ENCODE results near the gene TAB2. TPM values are rescaled to one million over a fixed set of nuclear protein-coding genes. Genes with fewer than 3 reads are reported as not detected.

Gene TAB2
- total and polyA plus RNA-seq, 5 donors from 2014 or later, result 21.6 to 180 (median 22.3) TPM

- Histone ChIP-seq H3K27ac (ENCODE audit: insufficient read depth, low read length, poor library complexity, severe bottlenecking) (no peak overlapping the region), H3K9me3 (ENCODE audit: control insufficient read depth in 2 of 2, low read length in 2 of 2) (no peaks in the 10 kb centered on the region), H3K27me3 (ENCODE audit: control insufficient read depth, insufficient read depth, low read length) (no peaks in the 10 kb centered on the region), H3K4me1 (ENCODE audit: control insufficient read depth, insufficient read depth, low read length, poor library complexity, severe bottlenecking) (no peaks in the 10 kb centered on the region), H3K36me3 (ENCODE audit: control insufficient read depth, insufficient read depth, low read length) (peaks cover 17% of the 10 kb centered on the region), H3K4me3 (ENCODE audit: low read depth, low read length) (no peak overlapping the region)
- DNase-seq (no peak), ATAC-seq (ENCODE audit: low read depth in 2 of 2) (no peak)
- H3K4me1 Mint-ChIP-seq, result peaks cover 4 to 34% (median 26%) of the 10 kb centered on the region in 4 donors
- H3K36me3 Mint-ChIP-seq, result peaks cover 21% of the 10 kb centered on the region
- no peaks in the 10 kb centered on the region for H3K27me3 Mint-ChIP-seq
- H3K9me3 Mint-ChIP-seq, result peaks cover 0 to 12% (median 0%) of the 10 kb centered on the region in 7 donors
- H3K27ac Mint-ChIP-seq, result peak overlapping the region in 1 of 3 donors; percentile 86
- H3K4me3 Mint-ChIP-seq, result no peak overlapping the region
Observed at GRCh38 chr6:149414821-149415220, 97.3 kb downstream of the TAB2 start.

- no peak overlapping the region for H3K4me3 Mint-ChIP-seq
- H3K9me3 Mint-ChIP-seq, result peaks cover 0 to 8% (median 0%) of the 10 kb centered on the region in 7 donors
- H3K27me3 ChIP-seq (ENCODE audit: control insufficient read depth, insufficient read depth, low read length), result no peaks in the 10 kb centered on the region
- H3K36me3 ChIP-seq (ENCODE audit: control insufficient read depth, insufficient read depth, low read length), result no peaks in the 10 kb centered on the region
- peaks cover 5% of the 10 kb centered on the region for H3K36me3 Mint-ChIP-seq
- H3K27ac ChIP-seq (ENCODE audit: insufficient read depth, low read length, poor library complexity, severe bottlenecking), result no peak overlapping the region
- H3K4me1 ChIP-seq (ENCODE audit: control insufficient read depth, insufficient read depth, low read length, poor library complexity, severe bottlenecking), result no peaks in the 10 kb centered on the region
- no peaks in the 10 kb centered on the region for H3K27me3 Mint-ChIP-seq
- no peak overlapping the region for H3K4me3 ChIP-seq (ENCODE audit: low read depth, low read length)
- peak overlapping the region in 1 of 3 donors; percentile 24 for H3K27ac Mint-ChIP-seq
- no peak for DNase-seq
- no peak for ATAC-seq (ENCODE audit: low read depth in 2 of 2)
- peaks cover 8 to 34% (median 14%) of the 10 kb centered on the region in 4 donors for H3K4me1 Mint-ChIP-seq
- no peaks in the 10 kb centered on the region for H3K9me3 ChIP-seq (ENCODE audit: control insufficient read depth in 2 of 2, low read length in 2 of 2)
Observed at GRCh38 chr6:149419696-149420404, 102.3 kb downstream of the TAB2 start.

- DNase-seq (no peak), ATAC-seq (ENCODE audit: low read depth in 2 of 2) (no peak)
- H3K4me1 ChIP-seq (ENCODE audit: control insufficient read depth, insufficient read depth, low read length, poor library complexity, severe bottlenecking), result no peaks in the 10 kb centered on the region
- H3K27ac ChIP-seq (ENCODE audit: insufficient read depth, low read length, poor library complexity, severe bottlenecking), result no peak overlapping the region
- no peaks in the 10 kb centered on the region for H3K27me3 Mint-ChIP-seq
- peak overlapping the region in 1 of 3 donors; percentile 65 for H3K27ac Mint-ChIP-seq
- no peaks in the 10 kb centered on the region for H3K36me3 Mint-ChIP-seq
- H3K4me1 Mint-ChIP-seq, result peaks cover 8 to 30% (median 12%) of the 10 kb centered on the region in 4 donors
- H3K27me3 ChIP-seq (ENCODE audit: control insufficient read depth, insufficient read depth, low read length), result no peaks in the 10 kb centered on the region
- H3K9me3 ChIP-seq (ENCODE audit: control insufficient read depth in 2 of 2, low read length in 2 of 2), result no peaks in the 10 kb centered on the region
- H3K4me3 ChIP-seq (ENCODE audit: low read depth, low read length), result no peak overlapping the region
- H3K9me3 Mint-ChIP-seq, result peaks cover 0 to 4% (median 0%) of the 10 kb centered on the region in 7 donors
- H3K36me3 ChIP-seq (ENCODE audit: control insufficient read depth, insufficient read depth, low read length), result no peaks in the 10 kb centered on the region
- no peak overlapping the region for H3K4me3 Mint-ChIP-seq
Observed at GRCh38 chr6:149421132-149421531, 103.6 kb downstream of the TAB2 start.

GRCh38 chr6:149422581-149422980 lies 105.1 kb downstream of the TAB2 start:
- Histone ChIP-seq H3K9me3 (ENCODE audit: control insufficient read depth in 2 of 2, low read length in 2 of 2) (no peaks in the 10 kb centered on the region), H3K4me3 (ENCODE audit: low read depth, low read length) (no peak overlapping the region), H3K27me3 (ENCODE audit: control insufficient read depth, insufficient read depth, low read length) (no peaks in the 10 kb centered on the region), H3K4me1 (ENCODE audit: control insufficient read depth, insufficient read depth, low read length, poor library complexity, severe bottlenecking) (no peaks in the 10 kb centered on the region), H3K36me3 (ENCODE audit: control insufficient read depth, insufficient read depth, low read length) (no peaks in the 10 kb centered on the region), H3K27ac (ENCODE audit: insufficient read depth, low read length, poor library complexity, severe bottlenecking) (no peak overlapping the region)
- Mint-ChIP-seq H3K27me3 (no peaks in the 10 kb centered on the region), H3K27ac (peak overlapping the region in 1 of 3 donors; percentile 56), H3K36me3 (no peaks in the 10 kb centered on the region), H3K9me3 (no peaks in the 10 kb centered on the region), H3K4me3 (no peak overlapping the region), H3K4me1 (peaks cover 8 to 30% (median 11%) of the 10 kb centered on the region in 4 donors)
- ATAC-seq (ENCODE audit: low read depth in 2 of 2), result no peak
- no peak for DNase-seq

GRCh38 chr6:149423964-149424440 lies 106.5 kb downstream of the TAB2 start:
- Mint-ChIP-seq H3K9me3 (no peaks in the 10 kb centered on the region), H3K27ac (peak overlapping the region in 1 of 3 donors; percentile 60), H3K4me1 (peaks cover 4 to 26% (median 7%) of the 10 kb centered on the region in 4 donors), H3K27me3 (no peaks in the 10 kb centered on the region), H3K4me3 (no peak overlapping the region), H3K36me3 (no peaks in the 10 kb centered on the region)
- Histone ChIP-seq H3K9me3 (ENCODE audit: control insufficient read depth in 2 of 2, low read length in 2 of 2) (no peaks in the 10 kb centered on the region), H3K36me3 (ENCODE audit: control insufficient read depth, insufficient read depth, low read length) (no peaks in the 10 kb centered on the region), H3K4me3 (ENCODE audit: low read depth, low read length) (no peak overlapping the region), H3K27ac (ENCODE audit: insufficient read depth, low read length, poor library complexity, severe bottlenecking) (no peak overlapping the region), H3K4me1 (ENCODE audit: control insufficient read depth, insufficient read depth, low read length, poor library complexity, severe bottlenecking) (no peaks in the 10 kb centered on the region), H3K27me3 (ENCODE audit: control insufficient read depth, insufficient read depth, low read length) (no peaks in the 10 kb centered on the region)
- ATAC-seq (ENCODE audit: low read depth in 2 of 2) (no peak), DNase-seq (no peak)

GRCh38 chr6:149425224-149425623 lies 107.7 kb downstream of the TAB2 start:
- ATAC-seq (ENCODE audit: low read depth in 2 of 2) (no peak), DNase-seq (no peak)
- Mint-ChIP-seq H3K9me3 (no peaks in the 10 kb centered on the region), H3K27ac (peak overlapping the region in 1 of 3 donors; percentile 72), H3K4me3 (no peak overlapping the region), H3K36me3 (no peaks in the 10 kb centered on the region), H3K4me1 (peaks cover 4 to 17% (median 7%) of the 10 kb centered on the region in 4 donors), H3K27me3 (no peaks in the 10 kb centered on the region)
- no peak overlapping the region for H3K27ac ChIP-seq (ENCODE audit: insufficient read depth, low read length, poor library complexity, severe bottlenecking)
- H3K36me3 ChIP-seq (ENCODE audit: control insufficient read depth, insufficient read depth, low read length), result no peaks in the 10 kb centered on the region
- H3K4me1 ChIP-seq (ENCODE audit: control insufficient read depth, insufficient read depth, low read length, poor library complexity, severe bottlenecking), result no peaks in the 10 kb centered on the region
- H3K27me3 ChIP-seq (ENCODE audit: control insufficient read depth, insufficient read depth, low read length), result no peaks in the 10 kb centered on the region
- H3K4me3 ChIP-seq (ENCODE audit: low read depth, low read length), result no peak overlapping the region
- no peaks in the 10 kb centered on the region for H3K9me3 ChIP-seq (ENCODE audit: control insufficient read depth in 2 of 2, low read length in 2 of 2)

- Histone ChIP-seq H3K9me3 (ENCODE audit: control insufficient read depth in 2 of 2, low read length in 2 of 2) (no peaks in the 10 kb centered on the region), H3K27me3 (ENCODE audit: control insufficient read depth, insufficient read depth, low read length) (no peaks in the 10 kb centered on the region), H3K4me1 (ENCODE audit: control insufficient read depth, insufficient read depth, low read length, poor library complexity, severe bottlenecking) (no peaks in the 10 kb centered on the region), H3K27ac (ENCODE audit: insufficient read depth, low read length, poor library complexity, severe bottlenecking) (no peak overlapping the region), H3K4me3 (ENCODE audit: low read depth, low read length) (no peak overlapping the region), H3K36me3 (ENCODE audit: control insufficient read depth, insufficient read depth, low read length) (no peaks in the 10 kb centered on the region)
- Mint-ChIP-seq H3K36me3 (no peaks in the 10 kb centered on the region), H3K4me1 (peaks cover 0 to 12% (median 5%) of the 10 kb centered on the region in 4 donors), H3K27me3 (no peaks in the 10 kb centered on the region), H3K4me3 (no peak overlapping the region), H3K27ac (no peak overlapping the region), H3K9me3 (no peaks in the 10 kb centered on the region)
- no peak for ATAC-seq (ENCODE audit: low read depth in 2 of 2)
- no peak for DNase-seq
Observed at GRCh38 chr6:149425754-149426153, 108.2 kb downstream of the TAB2 start.

- no peaks in the 10 kb centered on the region for H3K27me3 ChIP-seq (ENCODE audit: control insufficient read depth, insufficient read depth, low read length)
- ATAC-seq (ENCODE audit: low read depth in 2 of 2) (no peak), DNase-seq (no peak)
- H3K4me3 Mint-ChIP-seq, result no peak overlapping the region
- no peaks in the 10 kb centered on the region for H3K9me3 ChIP-seq (ENCODE audit: control insufficient read depth in 2 of 2, low read length in 2 of 2)
- peaks cover 7% of the 10 kb centered on the region for H3K4me1 ChIP-seq (ENCODE audit: control insufficient read depth, insufficient read depth, low read length, poor library complexity, severe bottlenecking)
- H3K4me1 Mint-ChIP-seq, result peaks cover 0 to 11% (median 6%) of the 10 kb centered on the region in 4 donors
- no peaks in the 10 kb centered on the region for H3K36me3 Mint-ChIP-seq
- H3K27ac Mint-ChIP-seq, result peak overlapping the region in 2 of 3 donors; percentile 15 to 61
- H3K27me3 Mint-ChIP-seq, result no peaks in the 10 kb centered on the region
- no peak overlapping the region for H3K27ac ChIP-seq (ENCODE audit: insufficient read depth, low read length, poor library complexity, severe bottlenecking)
- H3K36me3 ChIP-seq (ENCODE audit: control insufficient read depth, insufficient read depth, low read length), result no peaks in the 10 kb centered on the region
- no peaks in the 10 kb centered on the region for H3K9me3 Mint-ChIP-seq
- no peak overlapping the region for H3K4me3 ChIP-seq (ENCODE audit: low read depth, low read length)
Observed at GRCh38 chr6:149428606-149429005, 111.1 kb downstream of the TAB2 start.

All from CD4-positive, CD25-positive, alpha-beta regulatory T cell (primary cell).